Measurements from ENCODE around the gene CASKIN1.

DNA sequence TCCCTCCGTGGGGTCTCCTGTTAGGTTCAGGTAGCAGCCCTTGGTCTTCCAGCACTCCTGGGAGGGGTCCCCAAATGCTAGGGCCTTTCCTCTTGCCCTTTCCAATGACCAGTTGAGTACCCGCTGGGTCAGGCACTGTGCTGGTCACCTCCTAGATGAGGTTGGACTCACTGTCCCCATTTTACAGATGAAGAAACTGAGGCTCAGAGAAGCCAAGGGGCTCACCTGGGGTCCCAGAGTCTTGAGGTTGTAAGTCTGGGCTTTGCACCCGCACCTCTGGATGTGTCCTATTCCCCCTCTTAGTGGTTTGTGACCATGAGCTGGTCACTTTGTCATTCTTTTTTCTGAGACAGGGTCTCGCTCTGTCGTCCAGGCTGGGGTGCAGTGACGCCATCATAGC is 1.4 kb upstream of the CASKIN1 start:
- TF ChIP-seq, protein P1, sequence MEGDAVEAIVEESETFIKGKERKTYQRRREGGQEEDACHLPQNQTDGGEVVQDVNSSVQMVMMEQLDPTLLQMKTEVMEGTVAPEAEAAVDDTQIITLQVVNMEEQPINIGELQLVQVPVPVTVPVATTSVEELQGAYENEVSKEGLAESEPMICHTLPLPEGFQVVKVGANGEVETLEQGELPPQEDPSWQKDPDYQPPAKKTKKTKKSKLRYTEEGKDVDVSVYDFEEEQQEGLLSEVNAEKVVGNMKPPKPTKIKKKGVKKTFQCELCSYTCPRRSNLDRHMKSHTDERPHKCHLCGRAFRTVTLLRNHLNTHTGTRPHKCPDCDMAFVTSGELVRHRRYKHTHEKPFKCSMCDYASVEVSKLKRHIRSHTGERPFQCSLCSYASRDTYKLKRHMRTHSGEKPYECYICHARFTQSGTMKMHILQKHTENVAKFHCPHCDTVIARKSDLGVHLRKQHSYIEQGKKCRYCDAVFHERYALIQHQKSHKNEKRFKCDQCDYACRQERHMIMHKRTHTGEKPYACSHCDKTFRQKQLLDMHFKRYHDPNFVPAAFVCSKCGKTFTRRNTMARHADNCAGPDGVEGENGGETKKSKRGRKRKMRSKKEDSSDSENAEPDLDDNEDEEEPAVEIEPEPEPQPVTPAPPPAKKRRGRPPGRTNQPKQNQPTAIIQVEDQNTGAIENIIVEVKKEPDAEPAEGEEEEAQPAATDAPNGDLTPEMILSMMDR (IDR thresholded peaks at IDR 0.05), result no peak
- TF ChIP-seq POLR2A (IDR thresholded peaks at IDR 0.05), result no peak
- no peak for TF ChIP-seq POLR2AphosphoS5 (IDR thresholded peaks at IDR 0.05)
- no peak for TF ChIP-seq EP300 (IDR thresholded peaks at IDR 0.05)
